Vagina (tissue), 2 donors: ENCODE data around the gene ERMP1.

Source experiments
- POLR2AphosphoS5 ChIP-seq, 2 donors: sonication (generic); formaldehyde crosslinking; IDR thresholded peaks; one replicate each; pipeline ENCODE4 v1.9.0; 2017; ENCODE audit warnings: antibody characterized with exemption in 2 of 2, mild to moderate bottlenecking in 2 of 2, low read depth in 1 of 2; ENCODE audit not compliant: insufficient read depth in 1 of 2
- TF ChIP-seq, protein P1 (sequence below), 3 experiments: fragments of 450-650 bp in 2 of 3; fragments of 200-600 bp in 1 of 3; sonication (generic) in 1 of 3; IDR thresholded peaks; one replicate each; pipeline ENCODE4 v1.5.1; 2017 to 2019; ENCODE audit warnings: antibody characterized with exemption in 3 of 3, mild to moderate bottlenecking in 2 of 3, moderate library complexity in 2 of 3

DNA sequence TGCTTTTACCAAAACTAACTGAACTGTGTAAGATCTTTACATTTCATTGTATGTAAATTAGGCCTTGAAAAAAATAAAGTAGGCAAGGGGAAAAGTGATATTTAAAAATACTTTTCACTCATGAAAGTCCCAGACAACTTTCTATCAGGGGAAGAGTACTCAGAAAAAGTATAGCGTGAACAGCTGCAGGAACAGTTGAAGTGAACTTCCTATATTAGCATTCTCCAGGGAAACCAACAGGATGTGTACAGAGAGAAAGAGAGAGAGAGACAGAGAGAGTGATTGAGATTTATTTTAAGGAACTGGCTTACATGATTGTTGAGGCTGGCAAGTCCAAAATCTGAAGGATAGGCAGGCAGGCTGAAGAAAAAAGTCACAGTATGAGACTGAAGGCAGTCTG is 42.0 kb downstream of the ERMP1 start:
- TF ChIP-seq, protein P1, sequence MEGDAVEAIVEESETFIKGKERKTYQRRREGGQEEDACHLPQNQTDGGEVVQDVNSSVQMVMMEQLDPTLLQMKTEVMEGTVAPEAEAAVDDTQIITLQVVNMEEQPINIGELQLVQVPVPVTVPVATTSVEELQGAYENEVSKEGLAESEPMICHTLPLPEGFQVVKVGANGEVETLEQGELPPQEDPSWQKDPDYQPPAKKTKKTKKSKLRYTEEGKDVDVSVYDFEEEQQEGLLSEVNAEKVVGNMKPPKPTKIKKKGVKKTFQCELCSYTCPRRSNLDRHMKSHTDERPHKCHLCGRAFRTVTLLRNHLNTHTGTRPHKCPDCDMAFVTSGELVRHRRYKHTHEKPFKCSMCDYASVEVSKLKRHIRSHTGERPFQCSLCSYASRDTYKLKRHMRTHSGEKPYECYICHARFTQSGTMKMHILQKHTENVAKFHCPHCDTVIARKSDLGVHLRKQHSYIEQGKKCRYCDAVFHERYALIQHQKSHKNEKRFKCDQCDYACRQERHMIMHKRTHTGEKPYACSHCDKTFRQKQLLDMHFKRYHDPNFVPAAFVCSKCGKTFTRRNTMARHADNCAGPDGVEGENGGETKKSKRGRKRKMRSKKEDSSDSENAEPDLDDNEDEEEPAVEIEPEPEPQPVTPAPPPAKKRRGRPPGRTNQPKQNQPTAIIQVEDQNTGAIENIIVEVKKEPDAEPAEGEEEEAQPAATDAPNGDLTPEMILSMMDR (IDR thresholded peaks at IDR 0.05): no peak
- TF ChIP-seq POLR2AphosphoS5 (IDR thresholded peaks at IDR 0.05; ENCODE audit: insufficient read depth in 1 of 2, low read depth in 1 of 2): no peak
